Fibroblast of skin of left quadriceps (primary cell): Measurements from ENCODE around the gene CD69.
"Not testable (repeated sequence)": the region's sequence is repeated elsewhere in the genome, so short reads cannot be mapped to it uniquely, and the experiment has no call there.

Experiments
- DNase-seq, 2 experiments: peaks; one replicate each; pipeline ENCODE4 v3.0.0-alpha.2; 2013; ENCODE audit warnings: low read depth in 2 of 2

The CD69 gene

GRCh38 chr12:9719790-9720189 is 40.9 kb downstream of the CD69 start:
- DNase-seq: no peak

GRCh38 chr12:9718968-9719367 is 41.7 kb downstream of the CD69 start:
- DNase-seq: no peak

GRCh38 chr12:9717070-9717925 is 43.4 kb downstream of the CD69 start:
- no peak for DNase-seq

GRCh38 chr12:9713032-9713558 is 47.6 kb downstream of the CD69 start:
- DNase-seq: not testable (repeated sequence)

- peak; percentile 3 to 4 for DNase-seq
Measured at GRCh38 chr12:9711664-9712063, 49.0 kb downstream of the CD69 start.

GRCh38 chr12:9710584-9711375 is 49.9 kb downstream of the CD69 start:
- DNase-seq: no peak

GRCh38 chr12:9708853-9709252 is 51.8 kb downstream of the CD69 start:
- DNase-seq: no peak

GRCh38 chr12:9707864-9708808 is 52.6 kb downstream of the CD69 start:
- peak; percentile 28 to 32 for DNase-seq

- no peak for DNase-seq
Measured at GRCh38 chr12:9707356-9707755, 53.3 kb downstream of the CD69 start.

- DNase-seq: no peak
Measured at GRCh38 chr12:9706086-9706685, 54.5 kb downstream of the CD69 start.

- DNase-seq: not testable (repeated sequence)
Measured at GRCh38 chr12:9704561-9704960, 56.1 kb downstream of the CD69 start.
